Stomach (tissue), 9 donors: Measurements from ENCODE around the gene TNFRSF25. TPM values are rescaled to one million over a fixed set of nuclear protein-coding genes. Genes with fewer than 3 reads are reported as not detected.

Source experiments
- DNase-seq, 2 donors: peaks; one replicate each; pipeline versions ENCODE4 v3.0.0 to v3.0.0-alpha.2; 2013 to 2019
- H3K27ac ChIP-seq, 5 donors: fragments of 200-600 bp in 4 of 5; sonication (generic) in 4 of 5; one replicate each; pipeline ENCODE4 v1.5.1; 2013 to 2019; ENCODE audit warnings: mild to moderate bottlenecking in 1 of 5, moderate library complexity in 1 of 5
- H3K27me3 ChIP-seq, 3 donors: fragments of 200-600 bp; sonication (generic); one replicate each; pipeline ENCODE4 v1.5.1; 2017 to 2019; ENCODE audit warnings: mixed run types in 1 of 3
- H3K36me3 ChIP-seq, 4 donors: fragments of 200-600 bp; sonication (generic); 1 replicate in 3 of 4; 2 replicates in 1 of 4; pipeline ENCODE4 v1.5.1; 2016 to 2019
- H3K4me1 ChIP-seq, 4 donors: fragments of 200-600 bp; sonication (generic); one replicate each; pipeline ENCODE4 v1.5.1; 2016 to 2019
- H3K4me3 ChIP-seq, 4 donors: fragments of 200-600 bp; sonication (generic) in 3 of 4; one replicate each; pipeline ENCODE4 v1.5.1; 2016 to 2019; ENCODE audit warnings: mild to moderate bottlenecking in 1 of 4
- H3K9me3 ChIP-seq, 4 donors: fragments of 200-600 bp; sonication (generic); one replicate each; pipeline ENCODE4 v1.5.1; 2016 to 2019
- EP300 ChIP-seq: sonication (generic); formaldehyde crosslinking; IDR thresholded peaks from one replicate; pipeline ENCODE4 v1.6.1; 2017; ENCODE audit warnings: antibody characterized with exemption
- POLR2A ChIP-seq, 4 donors: fragments of 450-650 bp; IDR thresholded peaks; one replicate each; pipeline ENCODE4 v1.6.1; 2016; ENCODE audit warnings: antibody characterized with exemption in 4 of 4, control low read depth in 2 of 4, mild to moderate bottlenecking in 1 of 4, moderate library complexity in 1 of 4
- POLR2AphosphoS5 ChIP-seq, 3 donors: sonication (generic); formaldehyde crosslinking; IDR thresholded peaks; one replicate each; pipeline ENCODE4 v1.6.1; 2016; ENCODE audit warnings: antibody characterized with exemption in 3 of 3
- WGBS, 5 donors: extraction: QIAGEN DNeasy Blood & Tissue Kit in 3 of 5; methylation state at CpG; one replicate each; pipeline versions ENCODE4 v1.1.5 to v1.1.7; 2013 to 2018; 5-methylcytosine and 5-hydroxymethylcytosine counted together
- intact Hi-C: fragments of 100-400 bp; cut with DNase I; formaldehyde crosslinking; loops from one replicate; pipeline ENCODE4 v1.15.1; 2023; ENCODE audit warnings: low total_unique reads
- polyA plus RNA-seq, 3 donors: library from polyadenylated mRNA; stranded (reverse); fragments of 200-250 nt; gene quantifications; one replicate each; pipeline ENCODE4 v1.2.3, GENCODE V29; 2013
- total RNA-seq, 5 donors: library from RNA; depleted of rRNA; stranded (reverse); fragments of >200 nt; gene quantifications; one replicate each; pipeline versions ENCODE4 v1.1.0 to v1.2.3, GENCODE V29; 2014 to 2016
- TF ChIP-seq, protein P1 (sequence below), 7 experiments: fragments of 450-650 bp in 4 of 7; fragments of 200-600 bp in 3 of 7; sonication (generic) in 3 of 7; IDR thresholded peaks; one replicate each; pipeline ENCODE4 v1.5.1; 2016 to 2019; ENCODE audit warnings: antibody characterized with exemption in 7 of 7, control low read depth in 2 of 7, mild to moderate bottlenecking in 1 of 7
- donor health status: healthy with polysubstance abuse.
- donor health status: Bipolar disorder and iron deficiency.
- donor health status: healthy.

Gene TNFRSF25
- total and polyA plus RNA-seq, 8 donors = 2.7 to 215 (median 15.2) TPM

DNA sequence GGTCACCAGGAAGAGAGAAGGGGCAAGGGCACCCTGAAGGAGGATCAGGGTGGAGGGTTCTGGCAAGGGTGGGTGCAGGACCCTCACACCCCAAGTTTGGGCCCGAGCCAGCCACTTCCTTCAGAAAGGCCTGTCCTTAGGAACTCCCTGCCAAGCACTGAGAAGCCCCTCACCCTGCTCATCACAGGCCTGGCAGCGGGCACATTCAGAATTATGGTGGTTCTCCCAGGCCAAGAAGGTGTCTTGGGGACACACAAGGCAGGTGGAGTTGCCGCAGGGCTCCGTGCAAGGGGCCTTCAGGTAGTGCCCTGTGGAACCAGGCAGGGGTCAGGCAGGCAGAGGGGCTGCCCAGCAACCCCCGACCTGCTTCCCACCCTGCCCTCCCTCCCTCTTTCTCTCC lies 1.1 kb downstream of the TNFRSF25 start:
- DNase-seq = no peak
- 67 to 87% (median 78%) methylated on average over 5 of the region's 5 CpGs for WGBS, 5 donors
- H3K27me3 ChIP-seq = peaks cover 0 to 66% (median 18%) of the 10 kb centered on the region in 3 donors
- no peaks in the 10 kb centered on the region for H3K9me3 ChIP-seq
- no peak for TF ChIP-seq POLR2AphosphoS5 (IDR thresholded peaks at IDR 0.05)
- TF ChIP-seq EP300 = no peak
- TF ChIP-seq, protein P1, sequence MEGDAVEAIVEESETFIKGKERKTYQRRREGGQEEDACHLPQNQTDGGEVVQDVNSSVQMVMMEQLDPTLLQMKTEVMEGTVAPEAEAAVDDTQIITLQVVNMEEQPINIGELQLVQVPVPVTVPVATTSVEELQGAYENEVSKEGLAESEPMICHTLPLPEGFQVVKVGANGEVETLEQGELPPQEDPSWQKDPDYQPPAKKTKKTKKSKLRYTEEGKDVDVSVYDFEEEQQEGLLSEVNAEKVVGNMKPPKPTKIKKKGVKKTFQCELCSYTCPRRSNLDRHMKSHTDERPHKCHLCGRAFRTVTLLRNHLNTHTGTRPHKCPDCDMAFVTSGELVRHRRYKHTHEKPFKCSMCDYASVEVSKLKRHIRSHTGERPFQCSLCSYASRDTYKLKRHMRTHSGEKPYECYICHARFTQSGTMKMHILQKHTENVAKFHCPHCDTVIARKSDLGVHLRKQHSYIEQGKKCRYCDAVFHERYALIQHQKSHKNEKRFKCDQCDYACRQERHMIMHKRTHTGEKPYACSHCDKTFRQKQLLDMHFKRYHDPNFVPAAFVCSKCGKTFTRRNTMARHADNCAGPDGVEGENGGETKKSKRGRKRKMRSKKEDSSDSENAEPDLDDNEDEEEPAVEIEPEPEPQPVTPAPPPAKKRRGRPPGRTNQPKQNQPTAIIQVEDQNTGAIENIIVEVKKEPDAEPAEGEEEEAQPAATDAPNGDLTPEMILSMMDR (IDR thresholded peaks at IDR 0.05) = no peak
- no peak for TF ChIP-seq POLR2A (IDR thresholded peaks at IDR 0.05)
- intact Hi-C loops = no loop called here
- H3K27ac ChIP-seq = no peak overlapping the region
- peaks cover 0 to 31% (median 23%) of the 10 kb centered on the region in 4 donors for H3K4me1 ChIP-seq
- peaks cover 0 to 49% (median 31%) of the 10 kb centered on the region in 4 donors for H3K36me3 ChIP-seq
- peak overlapping the region in 2 of 4 donors; percentile 29 to 33 for H3K4me3 ChIP-seq

DNA sequence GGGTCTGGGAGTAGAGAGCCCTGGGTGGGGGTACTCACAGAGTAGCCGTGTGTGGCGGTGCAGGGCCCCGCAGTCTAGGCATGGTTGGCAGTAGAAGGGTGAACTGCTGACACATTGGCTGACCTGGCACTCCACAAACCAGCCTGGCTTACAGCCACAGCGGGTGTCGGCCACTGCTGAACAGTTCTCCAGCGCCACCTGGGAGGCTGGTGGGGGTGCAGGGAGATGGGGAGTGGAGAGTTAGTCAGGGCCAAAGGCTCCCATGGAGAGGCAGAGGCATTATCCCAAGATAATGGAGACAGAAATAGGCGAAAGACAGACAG lies 1.5 kb downstream of the TNFRSF25 start:
- no peak overlapping the region for H3K4me3 ChIP-seq
- no peak overlapping the region for H3K27ac ChIP-seq
- WGBS, 5 donors = 23 to 64% (median 43%) methylated on average over 7 of the region's 7 CpGs
- intact Hi-C loops = no loop called here
- peaks cover 0 to 71% (median 18%) of the 10 kb centered on the region in 3 donors for H3K27me3 ChIP-seq
- H3K36me3 ChIP-seq = peaks cover 0 to 44% (median 27%) of the 10 kb centered on the region in 4 donors
- no peaks in the 10 kb centered on the region for H3K9me3 ChIP-seq
- DNase-seq = peak in 1 of 2 donors; percentile 90
- H3K4me1 ChIP-seq = peaks cover 0 to 31% (median 24%) of the 10 kb centered on the region in 4 donors
- TF ChIP-seq POLR2AphosphoS5 (IDR thresholded peaks at IDR 0.05) (peak in 1 of 3 donors; percentile 13), POLR2A (IDR thresholded peaks at IDR 0.05) (no peak), EP300 (no peak)
- TF ChIP-seq, protein P1 (IDR thresholded peaks at IDR 0.05) = peak in 1 of 7 experiments; percentile 48

DNA sequence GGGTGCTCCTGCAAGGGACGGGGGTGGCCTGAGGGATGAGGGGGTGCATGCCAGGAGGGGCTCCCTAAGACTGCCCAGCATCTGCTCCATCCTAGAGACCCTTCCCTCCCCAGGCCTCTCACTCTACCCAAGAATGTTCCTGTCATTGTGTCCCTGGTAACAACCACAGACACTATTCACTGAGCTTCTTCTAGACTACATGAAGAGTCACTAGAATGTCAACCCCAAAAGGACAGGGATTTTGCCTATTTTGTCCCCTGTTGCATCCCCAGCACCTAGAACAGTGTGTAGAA lies 2.9 kb downstream of the TNFRSF25 start:
- peaks cover 0 to 85% (median 18%) of the 10 kb centered on the region in 3 donors for H3K27me3 ChIP-seq
- WGBS, 5 donors = 73 to 100% (median 93%) methylated on average over 1 of the region's 1 CpG
- H3K36me3 ChIP-seq = peaks cover 0 to 30% (median 12%) of the 10 kb centered on the region in 4 donors
- H3K27ac ChIP-seq = no peak overlapping the region
- no peak for DNase-seq
- H3K9me3 ChIP-seq = no peaks in the 10 kb centered on the region
- peaks cover 0 to 31% (median 24%) of the 10 kb centered on the region in 4 donors for H3K4me1 ChIP-seq
- TF ChIP-seq POLR2A (IDR thresholded peaks at IDR 0.05) = no peak
- no peak for TF ChIP-seq EP300
- no peak for TF ChIP-seq POLR2AphosphoS5 (IDR thresholded peaks at IDR 0.05)
- TF ChIP-seq, protein P1 (IDR thresholded peaks at IDR 0.05) = no peak
- intact Hi-C loops = no loop called here
- H3K4me3 ChIP-seq = no peak overlapping the region

DNA sequence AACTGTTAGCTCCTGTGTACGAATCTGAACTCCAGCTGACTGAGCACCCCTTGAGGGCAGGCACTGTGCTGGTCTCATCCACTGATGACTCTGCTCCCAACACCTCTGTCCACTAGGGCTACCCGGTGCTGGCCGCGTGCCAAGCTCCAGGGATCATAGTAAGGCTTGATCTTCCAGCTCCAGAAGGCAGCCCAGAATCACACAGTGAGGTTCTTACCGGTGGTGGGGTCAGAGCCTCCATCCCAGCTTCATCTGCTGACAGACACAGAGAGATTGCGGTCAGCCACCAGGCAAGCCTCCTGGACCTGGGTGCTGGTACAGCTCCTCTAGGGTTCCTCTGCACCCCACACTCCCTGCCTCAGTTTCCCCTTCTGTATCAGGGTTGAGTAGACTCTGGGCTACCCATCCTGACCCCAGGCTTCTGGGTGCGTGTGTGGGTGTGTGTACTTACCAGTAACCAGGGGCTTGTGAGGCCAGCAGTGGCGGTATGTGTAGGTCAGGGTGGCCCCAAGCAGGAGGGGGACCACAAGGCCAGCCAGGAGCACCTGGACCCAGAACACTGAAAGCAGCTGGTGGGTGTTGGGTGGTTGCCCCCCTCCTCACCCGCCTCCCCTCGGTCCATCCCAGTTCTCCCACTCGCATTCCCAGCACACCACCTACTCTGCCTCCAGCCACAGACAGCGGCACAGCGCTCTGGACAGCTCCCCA lies 3.4 kb downstream of the TNFRSF25 start:
- TF ChIP-seq EP300 (no peak), POLR2AphosphoS5 (IDR thresholded peaks at IDR 0.05) (no peak), POLR2A (IDR thresholded peaks at IDR 0.05) (no peak)
- TF ChIP-seq, protein P1 (IDR thresholded peaks at IDR 0.05) = no peak
- peaks cover 0 to 25% (median 9%) of the 10 kb centered on the region in 4 donors for H3K36me3 ChIP-seq
- H3K4me1 ChIP-seq = peaks cover 0 to 31% (median 24%) of the 10 kb centered on the region in 4 donors
- DNase-seq = no peak
- no peak overlapping the region for H3K27ac ChIP-seq
- H3K27me3 ChIP-seq = peaks cover 0 to 86% (median 18%) of the 10 kb centered on the region in 3 donors
- 85 to 92% (median 89%) methylated on average over 12 to 13 of the region's 13 CpGs for WGBS, 5 donors
- intact Hi-C loops = no loop called here
- H3K4me3 ChIP-seq = no peak overlapping the region
- no peaks in the 10 kb centered on the region for H3K9me3 ChIP-seq
